BE2C (cell line): ENCODE data around the gene MTRFR. TPM values are rescaled to one million over a fixed set of nuclear protein-coding genes. Genes with fewer than 3 reads are reported as not detected.
"Not testable (repeated sequence)": the region's sequence is repeated elsewhere in the genome, so short reads cannot be mapped to it uniquely, and the experiment has no call there.

ENCODE experiments used
- DNase-seq: peaks from one replicate; pipeline ENCODE4 v3.0.0-alpha.2; 2020
- H3K27me3 ChIP-seq: fragments of 250-450 bp; sonication (Bioruptor Pico); 2 replicates; pipeline ENCODE4 v1.5.1; 2020; ENCODE audit warnings: mild to moderate bottlenecking
- H3K36me3 ChIP-seq: fragments of 250-450 bp; sonication (Bioruptor Pico); 2 replicates; pipeline ENCODE4 v1.5.1; 2020; ENCODE audit warnings: mild to moderate bottlenecking
- H3K4me1 ChIP-seq: fragments of 250-450 bp; sonication (Bioruptor Pico); 2 replicates; pipeline ENCODE4 v1.5.1; 2020
- H3K4me3 ChIP-seq: 2 replicates; pipeline ENCODE4 v1.5.1; 2011; ENCODE audit warnings: low read depth, low read length
- H3K9me3 ChIP-seq: fragments of 250-450 bp; sonication (Bioruptor Pico); 2 replicates; pipeline ENCODE4 v1.5.1; 2020
- CTCF ChIP-seq: IDR thresholded peaks from 2 replicates; pipeline ENCODE4 v1.5.1; 2012; ENCODE audit warnings: mild to moderate bottlenecking, low read depth, low read length
- polyA plus RNA-seq: library from polyadenylated mRNA; unstranded; fragments of >200 nt; gene quantifications from one replicate; pipeline ENCODE4 v1.2.1, GENCODE V29; 2012; ENCODE audit warnings: low read depth, missing spikeins; ENCODE audit not compliant: insufficient read length, insufficient read depth

The MTRFR gene
- 35.6 TPM for polyA plus RNA-seq

- H3K4me1 ChIP-seq = peaks cover 2% of the 10 kb centered on the region
- H3K36me3 ChIP-seq = peaks cover 25% of the 10 kb centered on the region
- H3K9me3 ChIP-seq = no peaks in the 10 kb centered on the region
- DNase-seq = peak; percentile 99
- H3K4me3 ChIP-seq = peak within 1 kb of the TSS; percentile 92
- H3K27me3 ChIP-seq = no peaks in the 10 kb centered on the region
- TF ChIP-seq CTCF = no peak
These were observed at the start of gene MTRFR, which contains the start of gene MPHOSPH9 for GRCh38 chr12:123232807-123233504. MTRFR (plus strand) TSS chr12:123233436; CDS start chr12:123253675, 20,239 bp downstream. MPHOSPH9 (minus strand) TSS chr12:123233141; CDS start chr12:123230364, 2,777 bp downstream.

GRCh38 chr12:123187637-123188036 is 45.6 kb upstream of the MTRFR start:
- no peaks in the 10 kb centered on the region for H3K9me3 ChIP-seq
- H3K4me3 ChIP-seq = no peak overlapping the region
- H3K36me3 ChIP-seq = peaks cover 75% of the 10 kb centered on the region
- no peak for DNase-seq
- no peak for TF ChIP-seq CTCF
- H3K4me1 ChIP-seq = no peaks in the 10 kb centered on the region
- H3K27me3 ChIP-seq = no peaks in the 10 kb centered on the region

GRCh38 chr12:123199936-123200335 is 33.3 kb upstream of the MTRFR start:
- H3K4me1 ChIP-seq = no peaks in the 10 kb centered on the region
- no peak overlapping the region for H3K4me3 ChIP-seq
- no peak for TF ChIP-seq CTCF
- H3K27me3 ChIP-seq = no peaks in the 10 kb centered on the region
- no peaks in the 10 kb centered on the region for H3K9me3 ChIP-seq
- no peak for DNase-seq
- peaks cover 67% of the 10 kb centered on the region for H3K36me3 ChIP-seq

GRCh38 chr12:123200414-123200813 is 32.8 kb upstream of the MTRFR start:
- no peak for DNase-seq
- Histone ChIP-seq H3K27me3 (no peaks in the 10 kb centered on the region), H3K9me3 (no peaks in the 10 kb centered on the region), H3K36me3 (peaks cover 68% of the 10 kb centered on the region), H3K4me1 (no peaks in the 10 kb centered on the region), H3K4me3 (no peak overlapping the region)
- no peak for TF ChIP-seq CTCF

DNA sequence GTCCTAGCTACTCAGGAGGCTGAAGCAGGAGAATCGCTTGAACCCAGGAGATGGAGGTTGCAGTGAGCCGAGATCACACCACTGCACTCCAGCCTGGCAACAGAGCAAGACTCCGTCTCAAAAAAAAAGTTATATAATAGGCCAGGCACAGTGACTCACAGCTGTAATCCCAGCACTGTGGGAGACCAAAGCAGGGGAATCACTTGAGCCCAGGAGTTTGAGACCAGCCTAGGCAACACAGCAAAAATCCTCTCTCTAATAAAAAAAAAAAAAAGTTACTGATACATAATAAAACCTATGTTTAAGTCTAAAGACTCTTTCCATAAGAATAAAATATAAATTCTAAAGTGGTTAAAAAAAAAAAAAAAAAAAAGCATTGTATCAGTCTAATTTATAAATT is 26.4 kb upstream of the MTRFR start:
- H3K9me3 ChIP-seq, H3K27me3 ChIP-seq: not testable (repeated sequence)
- peaks cover 77% of the 10 kb centered on the region for H3K36me3 ChIP-seq

GRCh38 chr12:123207815-123208214 is 25.4 kb upstream of the MTRFR start:
- not testable (repeated sequence) for H3K4me3 ChIP-seq, H3K4me1 ChIP-seq
- H3K36me3 ChIP-seq = peaks cover 74% of the 10 kb centered on the region

More for the DNA sequence above, 26.4 kb upstream of the MTRFR start:
- H3K4me3 ChIP-seq, DNase-seq, H3K4me1 ChIP-seq: not testable (repeated sequence)

GRCh38 chr12:123223241-123223668 is 10.0 kb upstream of the MTRFR start:
- Histone ChIP-seq H3K27me3 (no peaks in the 10 kb centered on the region), H3K4me3 (no peak overlapping the region), H3K36me3 (peaks cover 80% of the 10 kb centered on the region), H3K9me3 (no peaks in the 10 kb centered on the region), H3K4me1 (peaks cover 5% of the 10 kb centered on the region)
- no peak for TF ChIP-seq CTCF
- DNase-seq = no peak

More at GRCh38 chr12:123207815-123208214, 25.4 kb upstream of the MTRFR start:
- H3K27me3 ChIP-seq, DNase-seq, H3K9me3 ChIP-seq: not testable (repeated sequence)
